ENCODE measurements around the gene OR5J2.

DNA sequence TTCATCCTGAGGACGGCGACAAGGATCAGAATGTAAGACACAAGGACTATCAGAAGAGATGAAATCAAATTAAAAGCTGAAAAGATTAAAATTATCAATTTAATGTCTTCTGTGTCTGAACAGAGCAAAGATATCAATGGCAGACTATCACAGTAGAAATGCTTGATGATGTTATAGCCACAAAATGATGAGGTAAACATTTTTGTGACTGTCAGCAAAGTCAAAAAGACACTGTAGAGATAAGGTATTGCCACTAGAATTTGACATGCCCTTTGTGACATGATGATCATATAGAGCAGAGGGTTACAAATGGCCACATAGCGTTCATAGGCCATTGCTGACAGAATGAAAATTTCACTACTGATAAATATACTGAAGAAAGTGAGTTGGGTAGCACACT, 12.2 kb downstream of the OR5J2 start:
- no peak for TF ChIP-seq GATA3 (IDR thresholded peaks at IDR 0.05; ENCODE audit: low read depth, low read length)
- no peak for TF ChIP-seq GATA2 (IDR thresholded peaks at IDR 0.05; ENCODE audit: low read depth, low read length)
